HG02759 (cell line): ENCODE results near the gene NTRK3.

Experiments used
- ATAC-seq: cut with Tn5 transposase; IDR thresholded peaks from one replicate; pipeline ENCODE4 v1.9.1; 2021; ENCODE audit warnings: mild to moderate bottlenecking, moderate library complexity; ENCODE audit not compliant: unreplicated experiment

Gene NTRK3

GRCh38 chr15:88256279-88257230 is at the start of gene NTRK3:
NTRK3 (minus strand) TSS chr15:88256739; CDS start chr15:88256153, 586 bp downstream.
- no peak for ATAC-seq

- ATAC-seq: no peak
Observed at GRCh38 chr15:88303395-88303794, 46.9 kb upstream of the NTRK3 start.

- ATAC-seq: no peak
Observed at GRCh38 chr15:88302373-88302772, 45.8 kb upstream of the NTRK3 start.

- no peak for ATAC-seq
Observed at GRCh38 chr15:88301311-88301710, 44.8 kb upstream of the NTRK3 start.

GRCh38 chr15:88300861-88301260 is 44.3 kb upstream of the NTRK3 start:
- no peak for ATAC-seq

GRCh38 chr15:88300089-88300488 is 43.5 kb upstream of the NTRK3 start:
- ATAC-seq: no peak

- ATAC-seq: no peak
Observed at GRCh38 chr15:88299497-88299896, 43.0 kb upstream of the NTRK3 start.

- no peak for ATAC-seq
Observed at GRCh38 chr15:88288661-88289060, 32.1 kb upstream of the NTRK3 start.

- no peak for ATAC-seq
Observed at GRCh38 chr15:88288206-88288605, 31.7 kb upstream of the NTRK3 start.

- no peak for ATAC-seq
Observed at GRCh38 chr15:88284318-88284998, 27.9 kb upstream of the NTRK3 start.

GRCh38 chr15:88282614-88283013 is 26.1 kb upstream of the NTRK3 start:
- ATAC-seq: no peak

GRCh38 chr15:88276821-88277410 is 20.4 kb upstream of the NTRK3 start:
- no peak for ATAC-seq

GRCh38 chr15:88275804-88276203 is 19.3 kb upstream of the NTRK3 start:
- no peak for ATAC-seq

GRCh38 chr15:88274553-88275460 is 18.3 kb upstream of the NTRK3 start:
- peak; percentile 87 for ATAC-seq

GRCh38 chr15:88272421-88272820 is 15.9 kb upstream of the NTRK3 start:
- no peak for ATAC-seq

GRCh38 chr15:88269356-88270062 is 13.0 kb upstream of the NTRK3 start:
- no peak for ATAC-seq

- no peak for ATAC-seq
Observed at GRCh38 chr15:88267720-88268119, 11.2 kb upstream of the NTRK3 start.

- ATAC-seq: no peak
Observed at GRCh38 chr15:88266170-88266569, 9.6 kb upstream of the NTRK3 start.

GRCh38 chr15:88264622-88265021 is 8.1 kb upstream of the NTRK3 start:
- ATAC-seq: no peak

- ATAC-seq: no peak
Observed at GRCh38 chr15:88262064-88262463, 5.5 kb upstream of the NTRK3 start.
